Measurements from ENCODE around the gene PKN2.
"Not testable (repeated sequence)": the region's sequence is repeated elsewhere in the genome, so short reads cannot be mapped to it uniquely, and the experiment has no call there.

The PKN2 gene

DNA sequence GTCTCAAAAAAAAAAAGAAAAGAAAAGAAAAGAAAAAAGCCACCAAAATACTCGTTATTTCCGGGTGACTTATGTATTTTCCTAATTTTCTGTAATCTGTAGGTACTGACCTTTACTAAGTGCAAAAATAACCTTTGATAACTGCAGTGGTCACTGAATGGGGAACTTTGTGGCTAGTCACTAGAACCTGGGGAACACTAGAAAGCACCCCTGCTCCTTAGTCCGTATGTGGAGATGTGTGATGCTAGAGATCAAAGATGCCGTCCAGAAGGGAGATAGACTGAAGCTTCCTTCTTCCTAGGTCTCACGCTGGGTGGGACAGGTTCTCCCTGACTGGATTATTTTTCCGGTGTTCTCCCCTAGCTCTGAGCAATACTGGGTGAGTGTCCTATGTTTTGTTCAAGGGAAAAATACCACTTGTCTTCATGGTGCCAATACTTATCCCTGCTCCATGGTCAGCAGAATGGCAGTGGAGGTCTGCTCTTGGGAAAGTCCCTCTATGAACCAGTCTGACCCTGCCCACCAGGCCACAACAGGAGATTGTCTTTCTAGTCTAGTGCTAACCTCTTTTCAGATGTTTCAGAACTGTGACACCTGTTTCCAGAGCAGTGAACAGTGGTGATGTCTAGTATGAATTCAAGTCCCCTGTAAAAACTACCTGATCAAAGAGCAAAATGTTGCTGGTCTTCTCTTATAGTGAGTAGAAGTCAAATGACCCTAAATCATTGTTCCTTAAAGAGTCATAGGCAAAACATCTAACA, 167.4 kb downstream of the PKN2 start:
- TF ChIP-seq, protein P1, sequence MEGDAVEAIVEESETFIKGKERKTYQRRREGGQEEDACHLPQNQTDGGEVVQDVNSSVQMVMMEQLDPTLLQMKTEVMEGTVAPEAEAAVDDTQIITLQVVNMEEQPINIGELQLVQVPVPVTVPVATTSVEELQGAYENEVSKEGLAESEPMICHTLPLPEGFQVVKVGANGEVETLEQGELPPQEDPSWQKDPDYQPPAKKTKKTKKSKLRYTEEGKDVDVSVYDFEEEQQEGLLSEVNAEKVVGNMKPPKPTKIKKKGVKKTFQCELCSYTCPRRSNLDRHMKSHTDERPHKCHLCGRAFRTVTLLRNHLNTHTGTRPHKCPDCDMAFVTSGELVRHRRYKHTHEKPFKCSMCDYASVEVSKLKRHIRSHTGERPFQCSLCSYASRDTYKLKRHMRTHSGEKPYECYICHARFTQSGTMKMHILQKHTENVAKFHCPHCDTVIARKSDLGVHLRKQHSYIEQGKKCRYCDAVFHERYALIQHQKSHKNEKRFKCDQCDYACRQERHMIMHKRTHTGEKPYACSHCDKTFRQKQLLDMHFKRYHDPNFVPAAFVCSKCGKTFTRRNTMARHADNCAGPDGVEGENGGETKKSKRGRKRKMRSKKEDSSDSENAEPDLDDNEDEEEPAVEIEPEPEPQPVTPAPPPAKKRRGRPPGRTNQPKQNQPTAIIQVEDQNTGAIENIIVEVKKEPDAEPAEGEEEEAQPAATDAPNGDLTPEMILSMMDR (conservative IDR thresholded peaks at IDR 0.05; ENCODE audit: low read depth, low read length): no peak
- no peak for DNase-seq (ENCODE audit: low read depth)
- no peak overlapping the region for H3K4me3 ChIP-seq (ENCODE audit: low read length)

DNA sequence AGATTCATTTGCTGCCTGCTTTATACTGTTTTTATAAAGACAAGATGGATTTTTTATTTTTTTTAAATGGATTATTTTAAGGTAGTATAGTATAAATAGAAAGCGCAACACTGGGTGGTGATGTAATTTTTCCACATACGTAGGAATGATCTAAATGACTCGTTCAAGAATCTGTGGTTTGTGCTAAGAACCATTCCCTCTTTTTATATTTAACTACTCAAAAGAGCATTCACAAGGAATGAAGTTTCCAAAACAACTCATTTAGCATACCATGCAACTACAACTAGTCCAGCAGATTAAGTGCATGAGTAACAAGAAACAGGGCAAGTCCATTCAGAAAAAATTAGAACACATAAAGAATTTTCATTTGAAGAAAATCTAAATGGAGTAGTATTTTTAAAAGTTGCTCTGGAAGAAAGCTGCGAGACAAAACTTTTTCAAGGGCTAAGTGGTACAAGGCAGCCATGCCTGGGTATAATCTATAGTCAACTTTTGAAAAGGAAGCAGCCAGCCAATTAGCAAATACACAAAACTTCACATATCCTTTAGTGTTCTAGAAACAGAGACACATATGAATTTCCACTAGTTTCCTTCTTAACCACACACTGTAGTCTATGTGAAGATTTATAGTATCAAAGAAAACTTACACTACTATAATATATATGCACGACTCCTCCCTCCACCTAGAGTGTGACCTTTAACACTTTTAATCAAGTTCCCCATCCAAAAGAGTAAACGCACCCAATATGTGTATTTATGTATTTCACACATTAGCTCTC, 183.9 kb downstream of the PKN2 start:
- H3K4me3 ChIP-seq (ENCODE audit: low read length): no peak overlapping the region
- DNase-seq (ENCODE audit: low read depth): no peak
- TF ChIP-seq, protein P1 (conservative IDR thresholded peaks at IDR 0.05; ENCODE audit: low read depth, low read length): no peak

DNA sequence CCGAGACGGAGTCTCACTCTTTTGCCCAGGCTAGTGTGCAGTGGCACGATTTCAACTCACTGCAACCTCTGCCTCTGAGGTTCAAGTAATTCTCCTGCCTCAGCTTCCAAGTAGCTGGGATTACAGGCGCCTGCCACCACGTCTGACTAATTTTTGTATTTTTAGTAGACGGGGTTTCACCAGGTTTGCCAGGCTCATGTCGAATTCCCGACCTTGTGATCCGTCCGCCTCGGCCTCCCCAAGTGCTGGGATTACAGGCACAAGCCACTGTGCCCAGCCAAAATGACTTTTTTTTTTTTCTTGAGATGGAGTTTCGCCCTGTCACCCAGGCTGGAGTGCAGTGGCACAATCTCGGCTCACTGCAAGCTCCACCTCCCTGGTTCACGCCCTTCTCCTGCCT, 185.6 kb downstream of the PKN2 start:
- DNase-seq (ENCODE audit: low read depth); H3K4me3 ChIP-seq (ENCODE audit: low read length): not testable (repeated sequence)

DNA sequence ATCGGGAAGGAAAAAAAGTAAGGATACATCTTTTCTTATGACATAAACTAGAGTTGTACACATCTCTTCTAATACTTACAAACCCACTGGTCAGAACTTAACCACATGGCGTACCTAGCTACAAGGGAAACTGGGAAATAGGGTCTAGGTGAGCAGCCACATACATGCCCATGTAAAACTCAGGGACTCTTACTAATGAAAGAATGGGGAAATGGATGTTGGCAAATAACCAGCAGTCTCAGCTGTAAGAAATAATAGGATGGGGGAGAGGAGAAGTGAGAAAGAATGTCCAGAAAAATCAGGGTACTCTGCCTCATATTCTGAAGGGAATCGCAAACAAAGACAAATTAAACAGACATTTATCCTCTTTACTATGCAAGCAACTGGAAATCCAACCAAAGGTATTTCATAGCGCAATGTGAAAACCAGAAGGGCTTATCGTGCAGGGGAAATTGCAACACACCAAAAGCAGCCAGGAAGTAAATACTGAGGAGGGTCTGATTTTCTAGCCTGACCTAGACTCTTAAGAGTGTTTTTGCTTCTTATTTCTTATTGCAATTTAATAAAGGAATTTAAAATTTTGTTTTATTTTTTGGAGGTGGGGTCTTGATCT, 189.8 kb downstream of the PKN2 start:
- H3K4me3 ChIP-seq (ENCODE audit: low read length): no peak overlapping the region
- TF ChIP-seq, protein P1 (conservative IDR thresholded peaks at IDR 0.05; ENCODE audit: low read depth, low read length): no peak

DNA sequence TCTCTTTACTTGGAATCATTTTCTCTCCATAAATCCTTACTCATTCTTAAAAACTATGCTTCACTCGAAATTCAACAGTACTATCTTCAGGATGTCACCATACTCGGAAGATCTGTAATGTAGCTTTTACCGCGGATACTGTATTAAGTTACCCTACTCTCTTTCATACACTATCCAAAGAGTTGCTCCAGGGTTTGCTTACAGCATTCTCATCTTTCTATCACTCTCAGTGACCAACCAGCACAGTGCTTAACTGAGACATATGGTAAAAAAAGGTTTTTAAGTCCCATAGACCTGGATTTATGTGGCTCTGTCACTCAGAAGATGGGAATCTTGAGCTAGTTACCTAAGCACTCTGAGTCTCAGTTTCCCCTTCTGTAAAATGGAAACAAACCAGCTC, 191.5 kb downstream of the PKN2 start:
- H3K4me3 ChIP-seq (ENCODE audit: low read length): no peak overlapping the region
- no peak for DNase-seq (ENCODE audit: low read depth)
- TF ChIP-seq, protein P1 (conservative IDR thresholded peaks at IDR 0.05; ENCODE audit: low read depth, low read length): no peak

More for the DNA sequence above, 189.8 kb downstream of the PKN2 start:
- no peak for DNase-seq (ENCODE audit: low read depth)

DNA sequence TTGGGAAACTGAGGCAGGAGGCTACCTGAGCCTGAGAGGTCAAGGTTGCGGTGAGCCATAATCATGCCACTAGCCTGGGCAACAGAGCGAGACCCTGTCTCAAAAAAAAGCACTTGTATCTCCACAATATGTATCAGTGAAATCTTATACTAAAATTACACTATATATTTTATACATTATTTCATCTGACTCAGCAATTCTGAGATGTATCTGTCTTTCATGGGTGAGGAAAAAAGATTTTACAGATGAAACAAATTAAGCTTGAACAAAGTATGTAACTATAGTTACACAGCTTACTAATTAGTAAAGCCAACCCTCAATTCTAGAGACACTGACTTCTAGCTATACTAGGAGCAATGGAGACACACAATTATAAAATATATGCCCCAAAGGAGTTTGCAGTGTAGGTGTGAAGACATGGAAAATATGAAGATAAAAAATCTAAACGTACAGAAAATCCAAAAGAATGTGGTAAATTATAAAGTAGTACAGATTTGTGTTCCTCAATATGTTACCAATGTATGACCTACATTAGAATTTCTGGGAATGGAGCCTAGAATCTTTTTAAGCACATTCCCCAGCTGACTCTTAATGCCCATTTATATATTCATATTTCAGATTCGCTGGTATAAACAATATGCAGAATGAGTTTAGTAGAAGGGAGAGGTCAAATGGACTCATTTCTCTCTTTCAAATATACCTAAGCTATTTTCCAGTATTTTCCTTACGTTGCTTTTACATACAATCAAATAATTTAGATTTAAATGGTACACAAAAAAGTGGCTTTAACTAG, 192.7 kb downstream of the PKN2 start:
- no peak overlapping the region for H3K4me3 ChIP-seq (ENCODE audit: low read length)
- TF ChIP-seq, protein P1 (conservative IDR thresholded peaks at IDR 0.05; ENCODE audit: low read depth, low read length): no peak
- DNase-seq (ENCODE audit: low read depth): no peak

DNA sequence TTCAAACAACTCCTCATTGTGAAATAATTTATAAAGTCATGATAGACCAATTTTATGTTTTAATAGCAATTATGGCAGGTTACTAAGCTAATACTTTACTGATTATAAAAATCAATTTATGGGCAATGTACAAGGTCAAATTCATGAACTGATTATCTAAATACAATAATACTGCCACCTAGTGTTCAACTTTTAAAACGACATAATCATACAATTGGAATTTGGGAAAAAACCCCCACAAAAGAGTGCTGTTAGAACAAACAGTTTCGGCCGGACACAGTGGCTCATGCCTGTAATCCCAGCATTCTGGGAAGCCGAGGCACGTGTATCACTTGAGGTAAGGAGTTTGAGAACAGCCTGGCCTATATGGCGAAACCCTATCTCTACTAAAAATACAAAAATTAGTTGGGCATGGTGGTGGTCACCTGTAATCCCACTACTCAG, 193.3 kb downstream of the PKN2 start:
- no peak overlapping the region for H3K4me3 ChIP-seq (ENCODE audit: low read length)
- TF ChIP-seq, protein P1 (conservative IDR thresholded peaks at IDR 0.05; ENCODE audit: low read depth, low read length): peak; percentile 27
- DNase-seq (ENCODE audit: low read depth): no peak

Data from retinal pigment epithelial cell (primary cell).